ENCODE results near the gene ZNF511.
A peak's percentile ranks its signal among the peaks of the same experiment; 100 is the strongest.

The ZNF511 gene

DNA sequence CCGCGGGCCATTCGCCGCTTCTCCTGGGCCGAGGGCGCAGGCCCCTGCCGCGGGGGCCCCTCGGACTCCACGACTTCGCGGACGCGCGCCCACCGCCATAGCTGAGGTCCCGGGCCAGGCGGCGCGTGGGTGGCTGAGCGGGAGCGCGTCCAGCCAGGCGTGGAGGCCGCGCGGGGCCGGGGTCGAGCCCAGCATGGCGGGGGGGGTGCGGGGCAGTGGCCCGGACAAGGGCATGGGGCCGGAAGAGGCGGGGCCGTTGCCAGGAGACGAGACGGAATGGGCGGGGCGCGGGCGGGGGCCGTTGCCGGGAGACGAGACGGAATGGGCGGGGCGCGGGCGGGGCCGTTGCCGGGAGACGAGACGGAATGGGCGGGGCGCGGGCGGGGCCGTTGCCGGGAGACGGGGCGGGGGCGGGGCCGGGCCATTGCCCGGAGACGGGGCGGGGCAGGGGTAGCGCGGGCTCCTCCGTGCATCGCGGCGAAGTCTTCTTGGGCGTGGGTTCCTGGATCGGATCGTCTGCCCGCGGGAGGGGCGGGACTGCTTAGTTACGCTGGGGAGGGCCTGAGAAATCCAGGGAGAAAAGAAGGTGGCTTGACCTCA, 46.9 kb upstream of the ZNF511 start:
- no peaks in the 10 kb centered on the region for H3K79me2 ChIP-seq (ENCODE audit: control insufficient read depth, low read length)
- TF ChIP-seq, protein P1, sequence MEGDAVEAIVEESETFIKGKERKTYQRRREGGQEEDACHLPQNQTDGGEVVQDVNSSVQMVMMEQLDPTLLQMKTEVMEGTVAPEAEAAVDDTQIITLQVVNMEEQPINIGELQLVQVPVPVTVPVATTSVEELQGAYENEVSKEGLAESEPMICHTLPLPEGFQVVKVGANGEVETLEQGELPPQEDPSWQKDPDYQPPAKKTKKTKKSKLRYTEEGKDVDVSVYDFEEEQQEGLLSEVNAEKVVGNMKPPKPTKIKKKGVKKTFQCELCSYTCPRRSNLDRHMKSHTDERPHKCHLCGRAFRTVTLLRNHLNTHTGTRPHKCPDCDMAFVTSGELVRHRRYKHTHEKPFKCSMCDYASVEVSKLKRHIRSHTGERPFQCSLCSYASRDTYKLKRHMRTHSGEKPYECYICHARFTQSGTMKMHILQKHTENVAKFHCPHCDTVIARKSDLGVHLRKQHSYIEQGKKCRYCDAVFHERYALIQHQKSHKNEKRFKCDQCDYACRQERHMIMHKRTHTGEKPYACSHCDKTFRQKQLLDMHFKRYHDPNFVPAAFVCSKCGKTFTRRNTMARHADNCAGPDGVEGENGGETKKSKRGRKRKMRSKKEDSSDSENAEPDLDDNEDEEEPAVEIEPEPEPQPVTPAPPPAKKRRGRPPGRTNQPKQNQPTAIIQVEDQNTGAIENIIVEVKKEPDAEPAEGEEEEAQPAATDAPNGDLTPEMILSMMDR (IDR thresholded peaks at IDR 0.05; ENCODE audit: low read depth, low read length, poor library complexity, severe bottlenecking), result no peak
- no peak for TF ChIP-seq EZH2phosphoT487 (IDR thresholded peaks at IDR 0.05; ENCODE audit: borderline replicate concordance, low read length)
- H3K27me3 ChIP-seq (ENCODE audit: control insufficient read depth, low read length), result 0 out of 2 replicates have a peak, but pooled peaks cover 6% of the 10 kb centered on the region
- H3F3A ChIP-seq (ENCODE audit: control insufficient read depth, insufficient read depth), result no peaks in the 10 kb centered on the region
- peaks cover 10% of the 10 kb centered on the region; the same call in 1 of the 2 replicates for H3K9me3 ChIP-seq (ENCODE audit: control insufficient read depth, insufficient read depth, low read length)
- H4K20me1 ChIP-seq (ENCODE audit: control insufficient read depth, insufficient read depth, low read depth, low read length), result no peaks in the 10 kb centered on the region
- peak overlapping the region; percentile 97 for H3K4me2 ChIP-seq (ENCODE audit: low read length)
- no peaks in the 10 kb centered on the region for H3K36me3 ChIP-seq (ENCODE audit: control insufficient read depth, low read length)
- peak overlapping the region; percentile 82 for H3K4me3 ChIP-seq (ENCODE audit: low read length)
- peaks cover 38% of the 10 kb centered on the region for H3K4me1 ChIP-seq (ENCODE audit: control insufficient read depth, low read length)
- H3K27ac ChIP-seq (ENCODE audit: low read depth, low read length), result no peak overlapping the region
- H3K9me2 ChIP-seq (replicated peaks; ENCODE audit: control insufficient read depth, low read length), result no peaks in the 10 kb centered on the region

DNA sequence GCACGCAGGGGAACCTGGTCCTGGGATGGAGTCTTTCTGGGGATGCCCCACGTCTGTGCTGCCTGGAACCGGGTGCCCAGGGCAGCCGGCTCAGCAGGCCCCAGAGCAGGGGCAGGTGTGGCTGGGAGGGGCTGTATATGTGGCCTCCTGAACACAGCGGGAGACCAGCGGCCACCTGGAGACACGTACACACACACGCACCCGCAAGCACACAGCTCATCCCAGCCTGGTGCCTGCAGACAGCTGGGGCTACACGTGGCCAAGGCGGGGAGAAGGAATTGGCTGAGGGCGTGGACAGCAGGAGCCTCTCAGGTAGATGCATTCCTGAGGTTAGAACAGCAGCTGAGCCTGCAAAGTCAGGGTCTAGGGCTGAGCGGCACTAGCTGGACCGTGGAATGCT, 46.0 kb upstream of the ZNF511 start:
- H3K4me2 ChIP-seq (ENCODE audit: low read length), result no peak overlapping the region
- H3K27me3 ChIP-seq (ENCODE audit: control insufficient read depth, low read length), result 0 out of 2 replicates have a peak, but pooled peaks cover 6% of the 10 kb centered on the region
- H3F3A ChIP-seq (ENCODE audit: control insufficient read depth, insufficient read depth), result no peaks in the 10 kb centered on the region
- H3K9me3 ChIP-seq (ENCODE audit: control insufficient read depth, insufficient read depth, low read length), result peaks cover 10% of the 10 kb centered on the region; the same call in 1 of the 2 replicates
- no peaks in the 10 kb centered on the region for H3K9me2 ChIP-seq (replicated peaks; ENCODE audit: control insufficient read depth, low read length)
- no peak overlapping the region for H3K4me3 ChIP-seq (ENCODE audit: low read length)
- H3K27ac ChIP-seq (ENCODE audit: low read depth, low read length), result no peak overlapping the region
- no peak for TF ChIP-seq EZH2phosphoT487 (IDR thresholded peaks at IDR 0.05; ENCODE audit: borderline replicate concordance, low read length)
- TF ChIP-seq, protein P1 (IDR thresholded peaks at IDR 0.05; ENCODE audit: low read depth, low read length, poor library complexity, severe bottlenecking), result no peak
- H3K36me3 ChIP-seq (ENCODE audit: control insufficient read depth, low read length), result no peaks in the 10 kb centered on the region
- H4K20me1 ChIP-seq (ENCODE audit: control insufficient read depth, insufficient read depth, low read depth, low read length), result no peaks in the 10 kb centered on the region
- H3K79me2 ChIP-seq (ENCODE audit: control insufficient read depth, low read length), result no peaks in the 10 kb centered on the region
- peaks cover 30% of the 10 kb centered on the region for H3K4me1 ChIP-seq (ENCODE audit: control insufficient read depth, low read length)

DNA sequence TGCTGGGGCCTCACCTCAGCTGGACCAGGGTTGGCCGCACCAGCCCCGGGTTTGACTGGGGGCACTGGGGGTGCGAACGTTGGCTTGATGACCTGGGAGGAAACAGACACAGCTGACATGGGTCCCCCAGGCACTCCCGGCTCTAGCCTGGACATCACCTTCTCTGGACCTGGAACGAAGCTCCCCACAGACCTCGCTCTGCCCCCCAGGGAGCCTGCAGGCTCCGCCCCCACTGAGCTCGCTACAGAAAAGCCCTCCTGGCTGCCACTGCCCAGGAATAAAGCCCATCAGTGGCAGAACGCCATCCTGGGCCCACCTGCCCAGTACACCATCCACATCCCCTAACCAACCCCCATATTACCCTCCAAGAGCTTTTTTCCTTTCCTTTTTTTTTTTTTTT, 45.0 kb upstream of the ZNF511 start:
- H3F3A ChIP-seq (ENCODE audit: control insufficient read depth, insufficient read depth), result no peaks in the 10 kb centered on the region
- peaks cover 10% of the 10 kb centered on the region; the same call in 1 of the 2 replicates for H3K9me3 ChIP-seq (ENCODE audit: control insufficient read depth, insufficient read depth, low read length)
- H3K4me1 ChIP-seq (ENCODE audit: control insufficient read depth, low read length), result peaks cover 20% of the 10 kb centered on the region
- H4K20me1 ChIP-seq (ENCODE audit: control insufficient read depth, insufficient read depth, low read depth, low read length), result no peaks in the 10 kb centered on the region
- H3K27me3 ChIP-seq (ENCODE audit: control insufficient read depth, low read length), result 0 out of 2 replicates have a peak, but pooled peaks cover 6% of the 10 kb centered on the region
- no peaks in the 10 kb centered on the region for H3K36me3 ChIP-seq (ENCODE audit: control insufficient read depth, low read length)
- H3K79me2 ChIP-seq (ENCODE audit: control insufficient read depth, low read length), result no peaks in the 10 kb centered on the region
- no peak overlapping the region for H3K4me2 ChIP-seq (ENCODE audit: low read length)
- no peak overlapping the region for H3K4me3 ChIP-seq (ENCODE audit: low read length)
- TF ChIP-seq EZH2phosphoT487 (IDR thresholded peaks at IDR 0.05; ENCODE audit: borderline replicate concordance, low read length), result no peak
- TF ChIP-seq, protein P1 (IDR thresholded peaks at IDR 0.05; ENCODE audit: low read depth, low read length, poor library complexity, severe bottlenecking), result no peak
- H3K9me2 ChIP-seq (replicated peaks; ENCODE audit: control insufficient read depth, low read length), result no peaks in the 10 kb centered on the region
- no peak overlapping the region for H3K27ac ChIP-seq (ENCODE audit: low read depth, low read length)

Measured in DOHH2 (cell line).